H1 (cell line): ENCODE data around the gene SEMA3C. TPM values are rescaled to one million over a fixed set of nuclear protein-coding genes. Genes with fewer than 3 reads are reported as not detected.

Source experiments
- CTCF ChIA-PET: fragments of 300-600 bp; sonication (Branson Sonifier 250); formaldehyde crosslinking; loops from one replicate; lab custom pipeline; 2021; ENCODE audit not compliant: partially characterized antibody; lab: Charles Lee
- POLR2A ChIA-PET: fragments of 300-600 bp; sonication (Branson Sonifier 250); formaldehyde crosslinking; loops from one replicate; lab custom pipeline; 2021; ENCODE audit warnings: inconsistent platforms; ENCODE audit not compliant: partially characterized antibody; lab: Charles Lee
- DNase-seq, 2 experiments: peaks; one replicate each; pipeline versions ENCODE4 v3.0.0 to v3.0.0-alpha.2; 2010 to 2022; ENCODE audit warnings: low spot score in 2 of 2, low read depth in 1 of 2, mixed read lengths in 1 of 2
- FAIRE-seq: peaks from 2 replicates; lab custom pipeline; 2011; peaks lifted over from hg19 to GRCh38; lab: Jason Lieb, UNC
- H2AFZ ChIP-seq: 2 replicates; pipeline ENCODE4 v1.8.1; 2012; ENCODE audit warnings: low read length, inconsistent platforms
- H2AK5ac ChIP-seq: 2 replicates; pipeline ENCODE4 v1.6.1; 2013; ENCODE audit warnings: low read depth, low read length
- H2BK120ac ChIP-seq: replicated peaks from 2 replicates; pipeline ENCODE3; 2013; ENCODE audit warnings: low read depth, low read length, inconsistent platforms
- H2BK12ac ChIP-seq: 2 replicates; pipeline ENCODE4 v1.6.1; 2013; ENCODE audit warnings: low read depth, low read length
- H2BK15ac ChIP-seq: 2 replicates; pipeline ENCODE4 v1.6.1; 2013; ENCODE audit warnings: low read length
- H2BK20ac ChIP-seq: 2 replicates; pipeline ENCODE4 v1.6.1; 2013; ENCODE audit warnings: low read length
- H2BK5ac ChIP-seq: 2 replicates; pipeline ENCODE4 v1.6.1; 2013; ENCODE audit warnings: low read depth, low read length
- H3K14ac ChIP-seq: 2 replicates; pipeline ENCODE4 v1.6.1; 2013; ENCODE audit warnings: inconsistent platforms; ENCODE audit not compliant: insufficient read length
- H3K18ac ChIP-seq: 2 replicates; pipeline ENCODE4 v1.6.1; 2013; ENCODE audit warnings: low read length; ENCODE audit errors: extremely low read depth
- H3K23ac ChIP-seq: 2 replicates; pipeline ENCODE4 v1.6.1; 2013; ENCODE audit warnings: inconsistent platforms; ENCODE audit not compliant: insufficient read length
- H3K23me2 ChIP-seq: 2 replicates; pipeline ENCODE4 v1.6.1; 2013; ENCODE audit warnings: low read depth, low read length
- H3K27ac ChIP-seq: 2 replicates; pipeline ENCODE4 v1.6.1; 2011; ENCODE audit warnings: low read depth, low read length, inconsistent platforms
- H3K27me3 ChIP-seq, 4 experiments: replicated peaks in 1 of 4; 1 replicate in 1 of 4; 2 replicates in 3 of 4; pipeline versions ENCODE4 v1.6.1 to v1.8.1; 2011 to 2013; ENCODE audit warnings: low read length in 3 of 4, mild to moderate bottlenecking in 3 of 4, inconsistent platforms in 2 of 4, mixed read lengths in 2 of 4, moderate library complexity in 1 of 4; ENCODE audit not compliant: control insufficient read depth in 3 of 4, insufficient read depth in 3 of 4; ENCODE audit errors: extremely low read depth in 1 of 4
- H3K36me3 ChIP-seq, 4 experiments: 2 replicates each; pipeline versions ENCODE4 v1.6.1 to v1.8.1; 2011 to 2013; ENCODE audit warnings: mild to moderate bottlenecking in 4 of 4, low read length in 3 of 4, moderate library complexity in 2 of 4, control low read depth in 1 of 4, inconsistent platforms in 1 of 4; ENCODE audit not compliant: insufficient read depth in 4 of 4, control insufficient read depth in 2 of 4
- H3K4ac ChIP-seq: replicated peaks from 2 replicates; pipeline ENCODE3; 2013; ENCODE audit warnings: low read length, low read depth, mixed read lengths, inconsistent platforms; ENCODE audit not compliant: insufficient read length
- H3K4me1 ChIP-seq, 4 experiments: replicated peaks in 1 of 4; 1 replicate in 1 of 4; 2 replicates in 3 of 4; pipeline versions ENCODE4 v1.6.1 to v1.8.1; 2011 to 2013; ENCODE audit warnings: low read length in 3 of 4, inconsistent platforms in 2 of 4, mixed read lengths in 1 of 4; ENCODE audit not compliant: insufficient read depth in 4 of 4, control insufficient read depth in 3 of 4
- H3K4me2 ChIP-seq, 2 experiments: 2 replicates each; pipeline versions ENCODE4 v1.6.1 to v1.8.1; 2011 to 2013; ENCODE audit warnings: low read depth in 2 of 2, low read length in 2 of 2, control low read depth in 1 of 2, inconsistent platforms in 1 of 2, mild to moderate bottlenecking in 1 of 2; ENCODE audit not compliant: insufficient read depth in 1 of 2
- H3K4me3 ChIP-seq, 4 experiments: fragments of 200-600, 300-600 bp in 1 of 4; sonication (generic), shearing (Covaris generic), sonication (Bioruptor Twin) in 1 of 4; 2 replicates each; pipeline versions ENCODE4 v1.5.1 to v1.8.1; 2011 to 2016; ENCODE audit warnings: low read length in 4 of 4, low read depth in 3 of 4, control low read depth in 2 of 4, inconsistent platforms in 2 of 4, mild to moderate bottlenecking in 2 of 4, mixed read lengths in 1 of 4, moderate library complexity in 1 of 4; ENCODE audit not compliant: insufficient read depth in 2 of 4; ENCODE audit errors: extremely low read depth in 1 of 4
- H3K56ac ChIP-seq: replicated peaks from 2 replicates; pipeline ENCODE3; 2013; ENCODE audit warnings: low read depth, mild to moderate bottlenecking, mixed read lengths, low read length, inconsistent platforms; ENCODE audit not compliant: insufficient read length
- H3K79me1 ChIP-seq: 2 replicates; pipeline ENCODE4 v1.6.1; 2013; ENCODE audit warnings: low read depth, low read length, control low read depth
- H3K79me2 ChIP-seq, 2 experiments: 2 replicates each; pipeline versions ENCODE4 v1.6.1 to v1.8.1; 2012 to 2013; ENCODE audit warnings: low read length in 2 of 2, mild to moderate bottlenecking in 2 of 2, inconsistent platforms in 1 of 2; ENCODE audit not compliant: insufficient read depth in 2 of 2, control insufficient read depth in 1 of 2
- H3K9ac ChIP-seq, 4 experiments: replicated peaks in 1 of 4; 1 replicate in 1 of 4; 2 replicates in 3 of 4; pipeline versions ENCODE4 v1.6.1 to v1.8.1; 2011 to 2013; ENCODE audit warnings: low read depth in 3 of 4, low read length in 3 of 4, control low read depth in 2 of 4, mild to moderate bottlenecking in 2 of 4, moderate library complexity in 2 of 4, inconsistent platforms in 1 of 4; ENCODE audit errors: extremely low read depth in 1 of 4
- H3K9me3 ChIP-seq, 2 experiments: 2 replicates each; pipeline versions ENCODE4 v1.6.1 to v1.8.1; 2012 to 2013; ENCODE audit warnings: mild to moderate bottlenecking in 2 of 2, moderate library complexity in 2 of 2, control low read depth in 1 of 2, inconsistent platforms in 1 of 2, low read depth in 1 of 2, low read length in 1 of 2, mixed read lengths in 1 of 2; ENCODE audit not compliant: insufficient read depth in 2 of 2
- H4K20me1 ChIP-seq, 2 experiments: replicated peaks in 1 of 2; 2 replicates each; pipeline versions ENCODE3 to v1.8.1; 2011 to 2013; ENCODE audit warnings: inconsistent platforms in 2 of 2, low read length in 2 of 2, mild to moderate bottlenecking in 1 of 2; ENCODE audit not compliant: insufficient read depth in 2 of 2, control insufficient read depth in 1 of 2
- H4K5ac ChIP-seq: 2 replicates; pipeline ENCODE4 v1.6.1; 2013; ENCODE audit warnings: low read length, low read depth, mixed read lengths, inconsistent platforms; ENCODE audit not compliant: insufficient read length
- H4K8ac ChIP-seq: 2 replicates; pipeline ENCODE4 v1.8.0; 2013; ENCODE audit warnings: mild to moderate bottlenecking, moderate library complexity, low read length, inconsistent platforms; ENCODE audit not compliant: insufficient read depth; ENCODE audit errors: extremely low read depth
- H4K91ac ChIP-seq: replicated peaks from 2 replicates; pipeline ENCODE3; 2013; ENCODE audit warnings: low read length, mixed read lengths, inconsistent platforms; ENCODE audit not compliant: insufficient read length
- CHD1 ChIP-seq: IDR thresholded peaks from 2 replicates; pipeline ENCODE4 v1.6.1; 2012; ENCODE audit warnings: low read depth, low read length, improper control_type of control experiment
- HDAC6 ChIP-seq: IDR thresholded peaks from one replicate; pipeline ENCODE4 v1.7.1; 2012; ENCODE audit warnings: low read depth, mild to moderate bottlenecking, inconsistent platforms, low read length, moderate library complexity
- MAFK ChIP-seq: IDR thresholded peaks from 2 replicates; pipeline ENCODE4 v1.6.1; 2012; ENCODE audit warnings: low read depth, mild to moderate bottlenecking, improper control_type of control experiment, low read length
- SAP30 ChIP-seq: fragments of 300-600 bp; sonication (generic); IDR thresholded peaks from 2 replicates; pipeline ENCODE4 v1.7.1; 2012; ENCODE audit warnings: low read length, moderate library complexity, mild to moderate bottlenecking, inconsistent platforms; ENCODE audit not compliant: insufficient read depth, insufficient replicate concordance
- SIN3A ChIP-seq, 2 experiments: IDR thresholded peaks in 1 of 2; conservative IDR thresholded peaks in 1 of 2; 2 replicates each; pipeline ENCODE4 v1.6.1; 2011 to 2012; ENCODE audit warnings: low read length in 2 of 2, improper control_type of control experiment in 1 of 2, low read depth in 1 of 2, mild to moderate bottlenecking in 1 of 2
- SIRT6 ChIP-seq: IDR thresholded peaks from one replicate; pipeline ENCODE4 v1.7.1; 2012; ENCODE audit warnings: low read length, inconsistent platforms
- SP4 ChIP-seq: IDR thresholded peaks from 2 replicates; pipeline ENCODE4 v1.6.1; 2012; ENCODE audit warnings: low read length, inconsistent platforms
- SRF ChIP-seq: IDR thresholded peaks from 2 replicates; pipeline ENCODE4 v1.6.1; 2011; ENCODE audit warnings: mild to moderate bottlenecking, low read depth, low read length, moderate library complexity
- TAF1 ChIP-seq: IDR thresholded peaks from 2 replicates; pipeline ENCODE4 v1.6.1; 2011; ENCODE audit warnings: mild to moderate bottlenecking, low read depth, low read length
- TEAD4 ChIP-seq: IDR thresholded peaks from 2 replicates; pipeline ENCODE4 v1.6.1; 2012; ENCODE audit warnings: low read depth, low read length, inconsistent platforms, mixed read lengths
- WGBS, 2 experiments: shearing (Covaris generic) in 1 of 2; methylation state at CpG; one replicate each; pipeline versions ENCODE4 v1.1.6 to v1.1.7; 2013 to 2015; ENCODE audit warnings: low lambda C conversion rate in 2 of 2, mixed read lengths in 2 of 2, inconsistent platforms in 1 of 2, low coverage in 1 of 2, missing lambda C conversion rate in 1 of 2; ENCODE audit not compliant: insufficient replicate concordance in 2 of 2, insufficient coverage in 1 of 2, insufficient read length in 1 of 2; ENCODE audit errors: extremely low coverage in 1 of 2, missing lambda C conversion rate in 1 of 2; 5-methylcytosine and 5-hydroxymethylcytosine counted together
- polyA plus RNA-seq, 7 experiments: library from polyadenylated mRNA; depleted of rRNA in 3 of 7; stranded (reverse) in 5 of 7; unstranded in 2 of 7; fragments of >200 nt in 5 of 7; fragments of 200-250 nt in 2 of 7; gene quantifications; 1 replicate in 5 of 7; 2 replicates in 1 of 7; 4 replicates in 1 of 7; pipeline versions ENCODE4 v1.2.1 to v1.2.3, GENCODE V29; 2011 to 2013; ENCODE audit warnings: missing spikeins in 2 of 7, mixed read lengths in 2 of 7
- total RNA-seq: library from RNA; stranded (reverse); fragmentation: NEBNext Ultra II Directional; extraction: Animal tissue kit (Norgen Biotek cat#: 25700); gene quantifications from 2 replicates; pipeline ENCODE4 v1.2.1, GENCODE V29; 2021
- TF ChIP-seq, protein P1 (sequence below): IDR thresholded peaks from 2 replicates; pipeline ENCODE4 v1.6.1; 2011; ENCODE audit warnings: low read depth, mild to moderate bottlenecking, low read length; ENCODE audit not compliant: insufficient read depth
- TF ChIP-seq, protein P2 (sequence below), 3 experiments: IDR thresholded peaks; 1 replicate in 2 of 3; 2 replicates in 1 of 3; pipeline versions ENCODE4 v1.5.1 to v1.6.1; 2011; ENCODE audit warnings: low read length in 3 of 3, mild to moderate bottlenecking in 3 of 3, inconsistent platforms in 2 of 3, low read depth in 1 of 3, moderate library complexity in 1 of 3; ENCODE audit not compliant: insufficient read depth in 1 of 3; ENCODE audit errors: control extremely low read depth in 1 of 3

The SEMA3C gene
- total and polyA plus RNA-seq, 2 of the 8 experiments (the other 6 are each of a cell fraction or from before 2014, with no cell fraction given), result 0.15 to 1.4 TPM

- H3K27me3 ChIP-seq, result no peaks in the 10 kb centered on the region
- H3K18ac ChIP-seq, result no peak overlapping the region
- no peaks in the 10 kb centered on the region for H3K79me1 ChIP-seq
- no peaks in the 10 kb centered on the region for H3K4me1 ChIP-seq
- H3K4me2 ChIP-seq, result no peak overlapping the region
- H3K23me2 ChIP-seq, result no peaks in the 10 kb centered on the region
- no peak overlapping the region for H2AFZ ChIP-seq
- no peak overlapping the region for H3K4me3 ChIP-seq
- H4K8ac ChIP-seq, result no peak overlapping the region
- FAIRE-seq, result no peak
- H4K5ac ChIP-seq, result no peak overlapping the region
- no peaks in the 10 kb centered on the region for H4K20me1 ChIP-seq
- no peak overlapping the region for H3K27ac ChIP-seq
- no peaks in the 10 kb centered on the region for H3K9me3 ChIP-seq
- DNase-seq, result no peak
- no peak overlapping the region for H2BK20ac ChIP-seq
- no peak overlapping the region for H3K4ac ChIP-seq
- WGBS, 2 experiments, result 83% methylated on average over 1 of the region's 1 CpG; no CpG with 5 or more reads in 1 of the 2 experiments
- H2AK5ac ChIP-seq, result no peak overlapping the region
- H3K56ac ChIP-seq, result no peak overlapping the region
- no peak overlapping the region for H4K91ac ChIP-seq
- no peaks in the 10 kb centered on the region for H3K79me2 ChIP-seq
- no peak overlapping the region for H3K9ac ChIP-seq
- H3K36me3 ChIP-seq, result no peaks in the 10 kb centered on the region
- H2BK5ac ChIP-seq, result no peak overlapping the region
- no peak overlapping the region for H2BK120ac ChIP-seq
- CTCF ChIA-PET, result no interaction called here
- no peak overlapping the region for H2BK15ac ChIP-seq
- POLR2A ChIA-PET, result no interaction called here
- H3K23ac ChIP-seq, result no peak overlapping the region
- H2BK12ac ChIP-seq, result no peak overlapping the region
- no peak overlapping the region for H3K14ac ChIP-seq
- TF ChIP-seq, protein P1, sequence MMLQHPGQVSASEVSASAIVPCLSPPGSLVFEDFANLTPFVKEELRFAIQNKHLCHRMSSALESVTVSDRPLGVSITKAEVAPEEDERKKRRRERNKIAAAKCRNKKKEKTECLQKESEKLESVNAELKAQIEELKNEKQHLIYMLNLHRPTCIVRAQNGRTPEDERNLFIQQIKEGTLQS, result no peak
- TF ChIP-seq SP4 (no peak), TAF1 (no peak), HDAC6 (no peak), SIRT6 (no peak), SRF (no peak), TEAD4 (no peak), SIN3A (conservative IDR thresholded peaks at IDR 0.05 in 1 of 2, IDR thresholded peaks at IDR 0.05 in 1 of 2; ENCODE audit: low read depth in 1 of 2, low read length in 2 of 2) (no peak), SAP30 (no peak), CHD1 (no peak), MAFK (no peak)
- TF ChIP-seq, protein P2, sequence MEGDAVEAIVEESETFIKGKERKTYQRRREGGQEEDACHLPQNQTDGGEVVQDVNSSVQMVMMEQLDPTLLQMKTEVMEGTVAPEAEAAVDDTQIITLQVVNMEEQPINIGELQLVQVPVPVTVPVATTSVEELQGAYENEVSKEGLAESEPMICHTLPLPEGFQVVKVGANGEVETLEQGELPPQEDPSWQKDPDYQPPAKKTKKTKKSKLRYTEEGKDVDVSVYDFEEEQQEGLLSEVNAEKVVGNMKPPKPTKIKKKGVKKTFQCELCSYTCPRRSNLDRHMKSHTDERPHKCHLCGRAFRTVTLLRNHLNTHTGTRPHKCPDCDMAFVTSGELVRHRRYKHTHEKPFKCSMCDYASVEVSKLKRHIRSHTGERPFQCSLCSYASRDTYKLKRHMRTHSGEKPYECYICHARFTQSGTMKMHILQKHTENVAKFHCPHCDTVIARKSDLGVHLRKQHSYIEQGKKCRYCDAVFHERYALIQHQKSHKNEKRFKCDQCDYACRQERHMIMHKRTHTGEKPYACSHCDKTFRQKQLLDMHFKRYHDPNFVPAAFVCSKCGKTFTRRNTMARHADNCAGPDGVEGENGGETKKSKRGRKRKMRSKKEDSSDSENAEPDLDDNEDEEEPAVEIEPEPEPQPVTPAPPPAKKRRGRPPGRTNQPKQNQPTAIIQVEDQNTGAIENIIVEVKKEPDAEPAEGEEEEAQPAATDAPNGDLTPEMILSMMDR (IDR thresholded peaks at IDR 0.05; ENCODE audit: control extremely low read depth in 1 of 3, insufficient read depth in 1 of 3, low read depth in 1 of 3, low read length in 3 of 3), result no peak
These were observed 88.8 kb downstream of the SEMA3C start for GRCh38 chr7:80830010-80830409.
